ENCODE measurements around the gene ATF4. TPM values are rescaled to one million over a fixed set of nuclear protein-coding genes. Genes with fewer than 3 reads are reported as not detected.
A peak's percentile ranks its signal among the peaks of the same experiment; 100 is the strongest.

ATF4 gene
- total RNA-seq, 1 experiment from 2014 or later: 608 TPM

DNA sequence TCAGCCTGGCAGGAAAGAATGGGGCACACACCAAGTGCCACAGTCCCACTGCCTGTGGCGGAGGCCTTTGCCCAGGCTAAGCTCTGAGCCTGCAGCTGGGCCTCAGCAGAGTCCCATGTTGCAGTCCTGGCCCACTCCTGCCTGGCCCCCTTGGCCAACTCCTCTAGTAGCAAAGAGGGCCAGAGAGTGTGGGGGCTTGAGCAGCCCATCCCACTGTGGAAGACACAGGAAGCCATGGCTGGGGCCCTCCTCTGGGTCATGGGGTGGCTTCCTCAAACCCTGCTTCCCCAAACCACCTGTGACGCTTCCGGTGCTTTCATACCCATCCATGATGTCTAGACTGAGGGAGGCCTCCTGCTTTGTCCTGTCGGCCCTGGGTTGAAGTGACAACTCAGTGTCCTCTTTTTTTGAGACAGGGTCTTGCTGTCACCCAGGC is 6.4 kb downstream of the ATF4 start:
- peaks cover 19% of the 10 kb centered on the region; the same call in 1 of the 2 replicates for H4K20me1 ChIP-seq (ENCODE audit: insufficient read depth)
- no peaks in the 10 kb centered on the region for H3K9me2 ChIP-seq (ENCODE audit: insufficient read depth)
- H3K27me3 ChIP-seq (ENCODE audit: insufficient read depth, low read length): no peaks in the 10 kb centered on the region
- intact Hi-C loops (cut with micrococcal nuclease): no loop called here
- BruUV-seq (replicated peaks): no TSS peak
- H2AFZ ChIP-seq (ENCODE audit: low read depth, low read length, poor library complexity, severe bottlenecking): no peak overlapping the region
- RAD21 ChIA-PET (ENCODE audit: low non-redundant PET in 1 of 2, low total read pairs in 2 of 2, uncharacterized antibody in 2 of 2, unreplicated experiment in 2 of 2): no interaction called here
- H3K4me2 ChIP-seq (ENCODE audit: low read length): no peak overlapping the region
- CTCF ChIA-PET: interaction anchor here (0.7 to 2.1 kb wide), 3 partner anchors 31 to 36 kb away, joined by 3 to 7 read pairs (median 5); no protein-coding TSS in a partner anchor
- peaks cover 13 to 49% of the 10 kb centered on the region in 2 experiments for H3K36me3 ChIP-seq (ENCODE audit: control insufficient read depth in 1 of 2, insufficient read depth in 2 of 2, low read length in 2 of 2)
- no peaks in the 10 kb centered on the region for H3K9me3 ChIP-seq (ENCODE audit: control insufficient read depth in 1 of 2, insufficient read depth in 1 of 2, low read depth in 1 of 2, low read length in 2 of 2)
- peaks cover 24 to 46% of the 10 kb centered on the region in 2 experiments for H3K4me1 ChIP-seq (ENCODE audit: control insufficient read depth in 1 of 2, insufficient read depth in 2 of 2, low read length in 2 of 2)
- peaks cover 59% of the 10 kb centered on the region for H3K79me2 ChIP-seq (ENCODE audit: insufficient read depth, low read length)
- TF ChIP-seq, protein P1, sequence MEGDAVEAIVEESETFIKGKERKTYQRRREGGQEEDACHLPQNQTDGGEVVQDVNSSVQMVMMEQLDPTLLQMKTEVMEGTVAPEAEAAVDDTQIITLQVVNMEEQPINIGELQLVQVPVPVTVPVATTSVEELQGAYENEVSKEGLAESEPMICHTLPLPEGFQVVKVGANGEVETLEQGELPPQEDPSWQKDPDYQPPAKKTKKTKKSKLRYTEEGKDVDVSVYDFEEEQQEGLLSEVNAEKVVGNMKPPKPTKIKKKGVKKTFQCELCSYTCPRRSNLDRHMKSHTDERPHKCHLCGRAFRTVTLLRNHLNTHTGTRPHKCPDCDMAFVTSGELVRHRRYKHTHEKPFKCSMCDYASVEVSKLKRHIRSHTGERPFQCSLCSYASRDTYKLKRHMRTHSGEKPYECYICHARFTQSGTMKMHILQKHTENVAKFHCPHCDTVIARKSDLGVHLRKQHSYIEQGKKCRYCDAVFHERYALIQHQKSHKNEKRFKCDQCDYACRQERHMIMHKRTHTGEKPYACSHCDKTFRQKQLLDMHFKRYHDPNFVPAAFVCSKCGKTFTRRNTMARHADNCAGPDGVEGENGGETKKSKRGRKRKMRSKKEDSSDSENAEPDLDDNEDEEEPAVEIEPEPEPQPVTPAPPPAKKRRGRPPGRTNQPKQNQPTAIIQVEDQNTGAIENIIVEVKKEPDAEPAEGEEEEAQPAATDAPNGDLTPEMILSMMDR (IDR thresholded peaks at IDR 0.05 in 2 of 3, conservative IDR thresholded peaks at IDR 0.05 in 1 of 3; ENCODE audit: borderline replicate concordance in 1 of 3, insufficient read depth in 1 of 3, low read depth in 2 of 3, low read length in 2 of 3): no peak
- TF ChIP-seq CBX3 (IDR thresholded peaks at IDR 0.05; ENCODE audit: low read depth) (no peak), EZH2 (IDR thresholded peaks at IDR 0.05) (no peak), YY1 (IDR thresholded peaks at IDR 0.05; ENCODE audit: extremely low read depth, insufficient replicate concordance, low read depth, low read length) (no peak), FOSL1 (IDR thresholded peaks at IDR 0.05; ENCODE audit: low read depth) (no peak)
- no peak overlapping the region for H3K9ac ChIP-seq (ENCODE audit: low read length)
- no peak for ATAC-seq
- peak overlapping the region; percentile 40 for H3K27ac ChIP-seq (ENCODE audit: low read depth, low read length)
- no peak for DNase-seq (ENCODE audit: low read depth, low spot score)
- no peak overlapping the region for H3K4me3 ChIP-seq (replicated peaks in 1 of 2; ENCODE audit: low read depth in 1 of 2, low read length in 2 of 2)
- POLR2A ChIA-PET: interaction anchor here (0.6 kb wide), 1 partner anchor 48 kb away, joined by 4 read pairs; no protein-coding TSS in a partner anchor

DNA sequence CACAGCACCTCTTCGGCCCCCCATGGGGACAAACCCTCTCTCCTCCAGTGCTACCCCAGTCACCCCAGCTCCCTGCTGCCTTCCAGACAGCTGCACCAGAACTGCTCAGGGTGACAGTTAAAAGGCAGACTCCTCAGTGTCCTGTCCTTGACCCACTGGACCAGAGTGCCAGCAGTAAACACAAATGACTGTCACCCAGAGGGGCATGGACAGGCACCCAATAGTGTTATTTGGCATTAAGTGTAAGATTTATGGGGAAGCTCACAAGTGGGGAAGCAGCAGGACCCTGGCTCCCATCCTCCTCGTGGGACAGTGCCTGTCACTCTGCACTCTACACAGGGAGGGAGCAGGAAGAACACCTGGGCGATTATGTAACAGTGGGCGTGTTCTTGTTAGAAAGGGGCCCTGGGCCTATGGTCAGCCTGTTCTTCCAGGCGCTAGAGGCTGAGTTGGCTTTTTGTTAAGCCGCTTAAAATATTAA is 7.2 kb downstream of the ATF4 start:
- no TSS peak for BruUV-seq (replicated peaks)
- POLR2A ChIA-PET: interaction anchor here (2.2 kb wide), 1 partner anchor 8 kb away, joined by 20 read pairs; the partner anchor contains the start of gene ATF4
- H3K4me1 ChIP-seq (ENCODE audit: control insufficient read depth in 1 of 2, insufficient read depth in 2 of 2, low read length in 2 of 2): peaks cover 19 to 42% of the 10 kb centered on the region in 2 experiments
- ATAC-seq: no peak
- H3K36me3 ChIP-seq (ENCODE audit: control insufficient read depth in 1 of 2, insufficient read depth in 2 of 2, low read length in 2 of 2): peaks cover 10 to 43% of the 10 kb centered on the region in 2 experiments
- intact Hi-C loops (cut with micrococcal nuclease): no loop called here
- H3K27me3 ChIP-seq (ENCODE audit: insufficient read depth, low read length): no peaks in the 10 kb centered on the region
- no peak overlapping the region for H3K9ac ChIP-seq (ENCODE audit: low read length)
- H3K4me3 ChIP-seq (replicated peaks in 1 of 2; ENCODE audit: low read depth in 1 of 2, low read length in 2 of 2): no peak overlapping the region
- no peaks in the 10 kb centered on the region for H3K9me2 ChIP-seq (ENCODE audit: insufficient read depth)
- H4K20me1 ChIP-seq (ENCODE audit: insufficient read depth): peaks cover 15% of the 10 kb centered on the region; the same call in 1 of the 2 replicates
- CTCF ChIA-PET: interaction anchor here (1.4 to 2.1 kb wide), 2 partner anchors 31 to 33 kb away, joined by 5 to 7 read pairs; no protein-coding TSS in a partner anchor
- peaks cover 59% of the 10 kb centered on the region for H3K79me2 ChIP-seq (ENCODE audit: insufficient read depth, low read length)
- DNase-seq (ENCODE audit: low read depth, low spot score): no peak
- RAD21 ChIA-PET (ENCODE audit: low non-redundant PET in 1 of 2, low total read pairs in 2 of 2, uncharacterized antibody in 2 of 2, unreplicated experiment in 2 of 2): no interaction called here
- no peak overlapping the region; the same call in 1 of the 2 replicates for H3K27ac ChIP-seq (ENCODE audit: low read depth, low read length)
- no peaks in the 10 kb centered on the region for H3K9me3 ChIP-seq (ENCODE audit: control insufficient read depth in 1 of 2, insufficient read depth in 1 of 2, low read depth in 1 of 2, low read length in 2 of 2)
- no peak overlapping the region for H3K4me2 ChIP-seq (ENCODE audit: low read length)
- H2AFZ ChIP-seq (ENCODE audit: low read depth, low read length, poor library complexity, severe bottlenecking): no peak overlapping the region
- no peak for TF ChIP-seq CBX3 (IDR thresholded peaks at IDR 0.05; ENCODE audit: low read depth)
- TF ChIP-seq, protein P2, sequence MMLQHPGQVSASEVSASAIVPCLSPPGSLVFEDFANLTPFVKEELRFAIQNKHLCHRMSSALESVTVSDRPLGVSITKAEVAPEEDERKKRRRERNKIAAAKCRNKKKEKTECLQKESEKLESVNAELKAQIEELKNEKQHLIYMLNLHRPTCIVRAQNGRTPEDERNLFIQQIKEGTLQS (IDR thresholded peaks at IDR 0.05): no peak
- no peak for TF ChIP-seq SRF (IDR thresholded peaks at IDR 0.05; ENCODE audit: low read depth)
